Spleen (tissue), 7 donors: ENCODE results near the gene CNIH3.

Experiments used
- CTCF ChIP-seq, 11 experiments: fragments of 200-600 bp in 7 of 11; fragments of 450-650 bp in 4 of 11; sonication (generic) in 4 of 11; IDR thresholded peaks in 8 of 11; conservative IDR thresholded peaks in 3 of 11; 1 replicate in 7 of 11; 2 replicates in 4 of 11; pipeline versions ENCODE4 v1.4.0 to v1.8.0; 2016 to 2021; ENCODE audit warnings: antibody characterized with exemption in 11 of 11, inconsistent platforms in 4 of 11, mild to moderate bottlenecking in 1 of 11
- POLR2A ChIP-seq, 3 donors: fragments of 450-650 bp; IDR thresholded peaks; one replicate each; pipeline ENCODE4 v1.5.1; 2017; ENCODE audit warnings: antibody characterized with exemption in 3 of 3, mild to moderate bottlenecking in 1 of 3
- POLR2AphosphoS5 ChIP-seq, 3 donors: sonication (generic); formaldehyde crosslinking; IDR thresholded peaks; one replicate each; pipeline ENCODE4 v1.5.1; 2017; ENCODE audit warnings: antibody characterized with exemption in 3 of 3
- donor health status: DM: no; HTN: no; CAD: no; lungs with moderate emphysema.
- donor health status: DM: no; HTN: no; CAD: no.
- donor health status: DM: no; HTN: no; CAD: no.

- TF ChIP-seq CTCF (IDR thresholded peaks at IDR 0.05 in 8 of 11, conservative IDR thresholded peaks at IDR 0.05 in 3 of 11) (no peak), POLR2A (IDR thresholded peaks at IDR 0.05) (no peak), POLR2AphosphoS5 (IDR thresholded peaks at IDR 0.05) (no peak)
These were observed 46.8 kb downstream of the CNIH3 start for GRCh38 chr1:224662870-224663269.
